CD14-positive monocyte (primary cell): ENCODE data around the gene PDE9A. TPM values are rescaled to one million over a fixed set of nuclear protein-coding genes. Genes with fewer than 3 reads are reported as not detected.

Experiments
- DNase-seq, 3 donors: peaks; one replicate each; pipeline ENCODE4 v3.0.0-alpha.2; 2011 to 2022
- H2AFZ ChIP-seq: 2 replicates; pipeline ENCODE4 v1.6.0; 2012; ENCODE audit warnings: mild to moderate bottlenecking, low read depth, low read length, inconsistent platforms; ENCODE audit not compliant: insufficient read depth, poor library complexity, severe bottlenecking
- H3K27ac ChIP-seq, 2 donors: 1 replicate in 1 of 2; 2 replicates in 1 of 2; pipeline ENCODE4 v1.5.1; 2012 to 2013; ENCODE audit warnings: low read length in 2 of 2, control low read depth in 1 of 2, inconsistent platforms in 1 of 2, low read depth in 1 of 2, mild to moderate bottlenecking in 1 of 2
- H3K27me3 ChIP-seq, 2 donors: one replicate each; pipeline versions ENCODE4 v1.6.0 to v1.6.1; 2011 to 2013; ENCODE audit warnings: low read length in 2 of 2; ENCODE audit not compliant: control insufficient read depth in 2 of 2, insufficient read depth in 2 of 2
- H3K36me3 ChIP-seq, 2 donors: replicated peaks in 1 of 2; 1 replicate in 1 of 2; 2 replicates in 1 of 2; pipeline versions ENCODE4 v1.5.1 to v1.6.1; 2012 to 2013; ENCODE audit warnings: low read length in 2 of 2, control low read depth in 1 of 2, inconsistent platforms in 1 of 2, mild to moderate bottlenecking in 1 of 2; ENCODE audit not compliant: insufficient read depth in 2 of 2, control insufficient read depth in 1 of 2
- H3K4me1 ChIP-seq, 2 donors: 1 replicate in 1 of 2; 2 replicates in 1 of 2; pipeline versions ENCODE4 v1.5.1 to v1.6.1; 2012 to 2013; ENCODE audit warnings: low read length in 2 of 2, control low read depth in 1 of 2, inconsistent platforms in 1 of 2, mild to moderate bottlenecking in 1 of 2, moderate library complexity in 1 of 2; ENCODE audit not compliant: insufficient read depth in 2 of 2, control insufficient read depth in 1 of 2
- H3K4me2 ChIP-seq: replicated peaks from 2 replicates; pipeline ENCODE3; 2012; ENCODE audit warnings: low read length, moderate library complexity, mild to moderate bottlenecking; ENCODE audit not compliant: poor library complexity, severe bottlenecking; ENCODE audit errors: extremely low read depth
- H3K4me3 ChIP-seq, 3 experiments: fragments of 200-600 bp in 1 of 3; sonication (generic) in 1 of 3; replicated peaks in 1 of 3; 1 replicate in 2 of 3; 2 replicates in 1 of 3; pipeline ENCODE4 v1.5.1; 2011 to 2013; ENCODE audit warnings: low read length in 3 of 3, mild to moderate bottlenecking in 3 of 3, control low read depth in 2 of 3, low read depth in 2 of 3, inconsistent platforms in 1 of 3, moderate library complexity in 1 of 3
- H3K79me2 ChIP-seq: 2 replicates; pipeline ENCODE4 v1.6.0; 2012; ENCODE audit warnings: mild to moderate bottlenecking, control low read depth, inconsistent platforms, low read length, moderate library complexity; ENCODE audit not compliant: insufficient read depth
- H3K9ac ChIP-seq: 2 replicates; pipeline ENCODE4 v1.6.0; 2017; ENCODE audit warnings: low read length, mild to moderate bottlenecking; ENCODE audit not compliant: insufficient read depth, poor library complexity, severe bottlenecking
- H3K9me3 ChIP-seq, 2 donors: replicated peaks in 1 of 2; 1 replicate in 1 of 2; 2 replicates in 1 of 2; pipeline versions ENCODE4 v1.5.1 to v1.6.1; 2012 to 2013; ENCODE audit warnings: low read length in 2 of 2, control low read depth in 1 of 2; ENCODE audit not compliant: control insufficient read depth in 1 of 2, insufficient read depth in 1 of 2
- H4K20me1 ChIP-seq: 2 replicates; pipeline ENCODE4 v1.6.0; 2012; ENCODE audit warnings: mild to moderate bottlenecking, low read length, control low read depth, moderate library complexity; ENCODE audit not compliant: insufficient read depth
- H3K27ac Mint-ChIP-seq, 7 donors: one replicate each; pipeline ENCODE4 v1.8.0; 2020; ENCODE audit warnings: mild to moderate bottlenecking in 7 of 7, mixed read lengths in 7 of 7, moderate library complexity in 6 of 7, inconsistent platforms in 2 of 7
- H3K27me3 Mint-ChIP-seq, 3 donors: one replicate each; pipeline ENCODE4 v1.8.0; 2021 to 2022; ENCODE audit warnings: low read depth in 3 of 3, mild to moderate bottlenecking in 3 of 3, mixed read lengths in 3 of 3, moderate library complexity in 3 of 3, inconsistent platforms in 1 of 3
- H3K36me3 Mint-ChIP-seq, 2 donors: one replicate each; pipeline ENCODE4 v1.8.0; 2020; ENCODE audit warnings: mixed read lengths in 2 of 2, inconsistent platforms in 1 of 2, mild to moderate bottlenecking in 1 of 2
- H3K4me1 Mint-ChIP-seq: one replicate; pipeline ENCODE4 v1.8.0; 2020; ENCODE audit warnings: mild to moderate bottlenecking, mixed read lengths
- H3K4me3 Mint-ChIP-seq, 2 donors: one replicate each; pipeline ENCODE4 v1.8.0; 2020; ENCODE audit warnings: mild to moderate bottlenecking in 2 of 2, mixed read lengths in 2 of 2, moderate library complexity in 1 of 2
- H3K9me3 Mint-ChIP-seq, 7 donors: one replicate each; pipeline ENCODE4 v1.8.0; 2020 to 2022; ENCODE audit warnings: mixed read lengths in 7 of 7, mild to moderate bottlenecking in 6 of 7, moderate library complexity in 6 of 7, inconsistent platforms in 2 of 7
- WGBS: methylation state at CpG from one replicate; pipeline ENCODE4 v1.1.5; 2013; ENCODE audit warnings: missing lambda C conversion rate; ENCODE audit not compliant: insufficient coverage; 5-methylcytosine and 5-hydroxymethylcytosine counted together
- intact Hi-C, 2 donors: fragments of 100-400 bp; cut with micrococcal nuclease; formaldehyde crosslinking; loops; one replicate each; pipeline versions ENCODE4 v1.15.0 to v1.15.1; 2023
- polyA plus RNA-seq, 3 donors: library from polyadenylated mRNA; depleted of rRNA in 1 of 3; unstranded in 2 of 3; stranded (reverse) in 1 of 3; fragments of 300-500 nt in 2 of 3; fragments of >200 nt in 1 of 3; fragmentation: Illumina TruSeq in 2 of 3; gene quantifications; 1 replicate in 2 of 3; 2 replicates in 1 of 3; pipeline ENCODE4 v1.2.3, GENCODE V29; 2012 to 2021
- TF ChIP-seq, protein P1 (sequence below): fragments of 200-600 bp; IDR thresholded peaks from one replicate; pipeline ENCODE4 v1.8.0; 2022; ENCODE audit warnings: antibody characterized with exemption, mild to moderate bottlenecking

Gene PDE9A
- polyA plus RNA-seq, 3 donors, result 0.05 to 0.52 TPM; not detected in 1

DNA sequence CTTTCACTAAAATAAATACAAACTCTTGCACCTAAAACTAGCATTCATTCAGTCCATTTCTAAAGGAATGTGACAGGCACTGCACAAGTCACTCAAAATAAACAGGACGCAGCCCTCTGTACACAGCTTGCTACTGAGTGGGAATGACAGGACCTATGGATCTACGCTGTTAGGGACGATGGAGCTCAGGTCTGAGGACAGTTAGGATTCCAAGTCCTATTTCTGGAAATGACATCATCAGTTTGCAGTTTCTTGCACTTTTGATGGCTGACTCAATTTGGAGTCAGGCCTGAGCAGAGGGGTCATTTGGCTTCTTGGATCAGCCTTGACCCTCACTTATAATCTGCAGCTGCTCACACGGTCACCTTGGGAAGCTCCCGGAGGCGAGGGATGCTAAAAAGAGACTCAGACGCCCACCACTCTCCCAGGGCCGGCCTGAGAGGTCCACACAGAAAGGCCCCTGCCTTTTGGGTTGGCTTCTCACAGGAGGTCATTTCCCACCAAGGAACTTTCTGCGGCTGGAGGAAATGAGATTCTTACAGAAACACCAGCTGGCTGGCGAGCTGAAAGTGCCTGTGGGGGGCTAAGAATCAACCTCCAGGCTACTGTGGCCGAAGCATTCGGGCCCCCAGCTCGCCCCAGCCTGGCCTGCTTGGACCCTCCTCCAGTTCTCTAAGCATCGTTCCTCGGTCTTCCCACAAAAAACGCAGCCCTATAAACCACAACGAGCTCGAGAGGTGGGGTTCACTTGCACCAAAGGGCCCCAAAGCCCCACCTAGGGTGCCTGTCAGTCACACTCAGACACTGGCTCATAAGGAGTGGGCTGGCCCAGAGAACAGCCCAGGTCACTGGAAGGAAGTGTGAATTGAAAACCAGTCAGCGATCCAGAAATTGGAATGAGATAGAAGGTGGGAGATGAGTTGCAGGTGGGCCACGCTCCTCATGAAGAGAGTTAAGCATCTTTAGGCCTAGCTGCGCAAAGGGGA, 8.9 kb upstream of the PDE9A start:
- Histone ChIP-seq H3K27me3 (no peaks in the 10 kb centered on the region), H3K9ac (no peak overlapping the region), H3K27ac (no peak overlapping the region), H3K79me2 (no peaks in the 10 kb centered on the region), H3K4me2 (no peak overlapping the region), H3K4me3 (no peak overlapping the region), H3K4me1 (no peaks in the 10 kb centered on the region), H2AFZ (no peak overlapping the region), H4K20me1 (no peaks in the 10 kb centered on the region), H3K36me3 (no peaks in the 10 kb centered on the region), H3K9me3 (no peaks in the 10 kb centered on the region)
- DNase-seq, result no peak
- TF ChIP-seq, protein P1, sequence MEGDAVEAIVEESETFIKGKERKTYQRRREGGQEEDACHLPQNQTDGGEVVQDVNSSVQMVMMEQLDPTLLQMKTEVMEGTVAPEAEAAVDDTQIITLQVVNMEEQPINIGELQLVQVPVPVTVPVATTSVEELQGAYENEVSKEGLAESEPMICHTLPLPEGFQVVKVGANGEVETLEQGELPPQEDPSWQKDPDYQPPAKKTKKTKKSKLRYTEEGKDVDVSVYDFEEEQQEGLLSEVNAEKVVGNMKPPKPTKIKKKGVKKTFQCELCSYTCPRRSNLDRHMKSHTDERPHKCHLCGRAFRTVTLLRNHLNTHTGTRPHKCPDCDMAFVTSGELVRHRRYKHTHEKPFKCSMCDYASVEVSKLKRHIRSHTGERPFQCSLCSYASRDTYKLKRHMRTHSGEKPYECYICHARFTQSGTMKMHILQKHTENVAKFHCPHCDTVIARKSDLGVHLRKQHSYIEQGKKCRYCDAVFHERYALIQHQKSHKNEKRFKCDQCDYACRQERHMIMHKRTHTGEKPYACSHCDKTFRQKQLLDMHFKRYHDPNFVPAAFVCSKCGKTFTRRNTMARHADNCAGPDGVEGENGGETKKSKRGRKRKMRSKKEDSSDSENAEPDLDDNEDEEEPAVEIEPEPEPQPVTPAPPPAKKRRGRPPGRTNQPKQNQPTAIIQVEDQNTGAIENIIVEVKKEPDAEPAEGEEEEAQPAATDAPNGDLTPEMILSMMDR, result no peak
- H3K9me3 Mint-ChIP-seq, result no peaks in the 10 kb centered on the region
- H3K4me1 Mint-ChIP-seq, result peaks cover 8% of the 10 kb centered on the region
- no peak overlapping the region for H3K27ac Mint-ChIP-seq
- no peak overlapping the region for H3K4me3 Mint-ChIP-seq
- WGBS, result 87% methylated on average over 16 of the region's 21 CpGs
- intact Hi-C loops, result no loop called here
- H3K36me3 Mint-ChIP-seq, result no peaks in the 10 kb centered on the region
- H3K27me3 Mint-ChIP-seq, result peaks cover 2 to 6% (median 5%) of the 10 kb centered on the region in 3 donors

GRCh38 chr21:42645211-42646075, 8.0 kb upstream of the PDE9A start:
- Mint-ChIP-seq H3K4me3 (no peak overlapping the region), H3K27me3 (peaks cover 2 to 6% (median 5%) of the 10 kb centered on the region in 3 donors), H3K9me3 (no peaks in the 10 kb centered on the region), H3K4me1 (peaks cover 4% of the 10 kb centered on the region), H3K27ac (no peak overlapping the region), H3K36me3 (no peaks in the 10 kb centered on the region)
- H3K36me3 ChIP-seq, result no peaks in the 10 kb centered on the region
- H3K79me2 ChIP-seq, result no peaks in the 10 kb centered on the region
- no peaks in the 10 kb centered on the region for H3K9me3 ChIP-seq
- no peak overlapping the region for H3K4me3 ChIP-seq
- H4K20me1 ChIP-seq, result no peaks in the 10 kb centered on the region
- no peak overlapping the region for H2AFZ ChIP-seq
- no peak overlapping the region for H3K9ac ChIP-seq
- no peak overlapping the region for H3K4me2 ChIP-seq
- H3K27me3 ChIP-seq, result no peaks in the 10 kb centered on the region
- no peaks in the 10 kb centered on the region for H3K4me1 ChIP-seq
- DNase-seq, result no peak
- WGBS, result 89% methylated on average over 25 of the region's 28 CpGs
- intact Hi-C loops, result no loop called here
- no peak overlapping the region for H3K27ac ChIP-seq
- TF ChIP-seq, protein P1, result no peak
